ENCODE measurements around the gene SEPTIN5. TPM values are rescaled to one million over a fixed set of nuclear protein-coding genes. Genes with fewer than 3 reads are reported as not detected.

Gene SEPTIN5
- total RNA-seq, 1 experiment from 2014 or later = 22.4 TPM

GRCh38 chr22:19772422-19772672 is 58.0 kb downstream of the SEPTIN5 start (continued):
- TF ChIP-seq IRF1 (CRISPR knock-in tag; IDR thresholded peaks at IDR 0.05) (no peak), ZBTB43 (CRISPR knock-in tag; IDR thresholded peaks at IDR 0.05) (no peak), ZNF512 (CRISPR knock-in tag; IDR thresholded peaks at IDR 0.05; ENCODE audit: borderline replicate concordance) (no peak), NFYB (CRISPR knock-in tag; conservative IDR thresholded peaks at IDR 0.05; ENCODE audit: low read depth) (no peak), OVOL2 (CRISPR knock-in tag; IDR thresholded peaks at IDR 0.05; ENCODE audit: borderline replicate concordance) (no peak), SMAD3 (CRISPR knock-in tag; IDR thresholded peaks at IDR 0.05; ENCODE audit: borderline replicate concordance) (no peak)

Other genes with a start within 250 kb of the SEPTIN5 start
- 49.6 to 57.9 TPM (median 49.9 TPM) in 3 replicates for gene UFD1, start 235.3 kb upstream of the SEPTIN5 start, total RNA-seq (2021)
- gene CDC45, start 234.6 kb upstream of the SEPTIN5 start, total RNA-seq (2021) = 34.4 to 38.1 TPM (median 35.0 TPM) in 3 replicates
- 1.0 to 1.9 TPM (median 1.5 TPM) in 3 replicates for gene CLDN5, start 190.1 kb upstream of the SEPTIN5 start, total RNA-seq (2021)
- 1.4 to 4.3 TPM (median 3.3 TPM) in 3 replicates for gene GP1BB, start 9.0 kb downstream of the SEPTIN5 start, total RNA-seq (2021)
- 7.9 to 12.8 TPM (median 9.3 TPM) in 3 replicates for gene TBX1, start 46.3 kb downstream of the SEPTIN5 start, total RNA-seq (2021)
- 18.0 to 21.7 TPM (median 19.4 TPM) in 3 replicates for gene GNB1L, start 140.4 kb downstream of the SEPTIN5 start, total RNA-seq (2021)
- gene RTL10, start 140.4 kb downstream of the SEPTIN5 start, total RNA-seq (2021) = 19.2 to 21.5 TPM (median 20.6 TPM) in 3 replicates
- 30.8 to 38.0 TPM (median 36.1 TPM) in 3 replicates for gene COMT, start 227.3 kb downstream of the SEPTIN5 start, total RNA-seq (2021)
- gene TXNRD2, start 227.3 kb downstream of the SEPTIN5 start, total RNA-seq (2021) = 15.9 to 18.8 TPM (median 18.8 TPM) in 3 replicates

All from WTC11 (cell line).